BE2C (cell line): ENCODE measurements around the gene NOXA1.
A peak's percentile ranks its signal among the peaks of the same experiment; 100 is the strongest.
"Not testable (repeated sequence)": the region's sequence is repeated elsewhere in the genome, so short reads cannot be mapped to it uniquely, and the experiment has no call there.

Source experiments
- DNase-seq: peaks from one replicate; pipeline ENCODE4 v3.0.0-alpha.2; 2020
- H3K27me3 ChIP-seq: fragments of 250-450 bp; sonication (Bioruptor Pico); 2 replicates; pipeline ENCODE4 v1.5.1; 2020; ENCODE audit warnings: mild to moderate bottlenecking
- H3K36me3 ChIP-seq: fragments of 250-450 bp; sonication (Bioruptor Pico); 2 replicates; pipeline ENCODE4 v1.5.1; 2020; ENCODE audit warnings: mild to moderate bottlenecking
- H3K4me1 ChIP-seq: fragments of 250-450 bp; sonication (Bioruptor Pico); 2 replicates; pipeline ENCODE4 v1.5.1; 2020
- H3K4me3 ChIP-seq: 2 replicates; pipeline ENCODE4 v1.5.1; 2011; ENCODE audit warnings: low read depth, low read length
- H3K9me3 ChIP-seq: fragments of 250-450 bp; sonication (Bioruptor Pico); 2 replicates; pipeline ENCODE4 v1.5.1; 2020
- CTCF ChIP-seq: IDR thresholded peaks from 2 replicates; pipeline ENCODE4 v1.5.1; 2012; ENCODE audit warnings: mild to moderate bottlenecking, low read depth, low read length

Gene NOXA1

DNA sequence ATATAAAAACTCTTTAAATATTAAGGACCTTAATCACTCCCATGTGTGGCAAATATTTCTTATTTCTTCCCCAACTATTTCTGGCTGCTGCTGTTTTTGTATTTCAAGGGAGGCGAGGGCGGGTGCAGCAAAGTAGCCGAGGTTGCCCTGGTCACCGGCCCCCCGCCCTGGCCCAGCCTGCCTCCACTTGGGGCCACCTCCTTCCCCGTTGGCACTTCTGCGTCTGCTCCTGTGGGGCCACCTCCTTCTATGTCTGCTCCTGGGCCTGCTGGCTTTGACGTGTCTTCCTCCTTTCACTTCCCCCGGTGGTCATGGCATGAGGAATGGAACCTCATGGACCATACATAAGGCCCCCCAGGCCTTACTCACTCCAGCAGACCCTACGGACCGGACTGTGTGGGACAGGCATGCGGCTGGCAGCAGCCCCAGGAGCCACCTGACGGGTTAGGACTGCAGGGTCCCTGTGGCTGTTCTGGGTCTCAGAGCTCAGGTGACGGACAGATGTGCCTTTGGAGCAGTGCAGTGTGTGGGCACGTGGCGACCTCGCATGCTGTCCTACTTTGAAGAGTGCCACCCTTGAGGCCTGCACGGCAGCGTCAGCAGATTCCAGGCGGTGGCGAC is 23.8 kb downstream of the NOXA1 start:
- Histone ChIP-seq H3K36me3 (peaks cover 17% of the 10 kb centered on the region), H3K4me3 (no peak overlapping the region), H3K9me3 (no peaks in the 10 kb centered on the region), H3K27me3 (peaks cover 4% of the 10 kb centered on the region; the same call in 1 of the 2 replicates), H3K4me1 (peaks cover 6% of the 10 kb centered on the region)
- no peak for TF ChIP-seq CTCF
- DNase-seq = no peak

GRCh38 chr9:137447722-137448601 is 24.8 kb downstream of the NOXA1 start:
- Histone ChIP-seq H3K9me3 (no peaks in the 10 kb centered on the region), H3K27me3 (peaks cover 4% of the 10 kb centered on the region; the same call in 1 of the 2 replicates), H3K36me3 (peaks cover 24% of the 10 kb centered on the region), H3K4me1 (peaks cover 6% of the 10 kb centered on the region), H3K4me3 (no peak overlapping the region)
- DNase-seq = no peak
- no peak for TF ChIP-seq CTCF

GRCh38 chr9:137448602-137448962 is 25.4 kb downstream of the NOXA1 start:
- peak; percentile 12 for DNase-seq
- no peak for TF ChIP-seq CTCF
- Histone ChIP-seq H3K9me3 (no peaks in the 10 kb centered on the region), H3K4me3 (no peak overlapping the region), H3K27me3 (peaks cover 4% of the 10 kb centered on the region; the same call in 1 of the 2 replicates), H3K36me3 (peaks cover 30% of the 10 kb centered on the region), H3K4me1 (peaks cover 6% of the 10 kb centered on the region)

- H3K27me3 ChIP-seq = peaks cover 4% of the 10 kb centered on the region; the same call in 1 of the 2 replicates
- H3K9me3 ChIP-seq = no peaks in the 10 kb centered on the region
- DNase-seq = peak; percentile 14
- no peak for TF ChIP-seq CTCF
- no peak overlapping the region for H3K4me3 ChIP-seq
- H3K4me1 ChIP-seq = peaks cover 8% of the 10 kb centered on the region
- peaks cover 31% of the 10 kb centered on the region for H3K36me3 ChIP-seq
Measured at GRCh38 chr9:137449081-137449844, 26.1 kb downstream of the NOXA1 start.

GRCh38 chr9:137449931-137450538 is 26.8 kb downstream of the NOXA1 start:
- peaks cover 15% of the 10 kb centered on the region for H3K4me1 ChIP-seq
- H3K9me3 ChIP-seq = no peaks in the 10 kb centered on the region
- H3K36me3 ChIP-seq = peaks cover 33% of the 10 kb centered on the region
- H3K4me3 ChIP-seq = no peak overlapping the region
- peaks cover 4% of the 10 kb centered on the region; the same call in 1 of the 2 replicates for H3K27me3 ChIP-seq
- no peak for TF ChIP-seq CTCF
- peak; percentile 18 for DNase-seq

DNA sequence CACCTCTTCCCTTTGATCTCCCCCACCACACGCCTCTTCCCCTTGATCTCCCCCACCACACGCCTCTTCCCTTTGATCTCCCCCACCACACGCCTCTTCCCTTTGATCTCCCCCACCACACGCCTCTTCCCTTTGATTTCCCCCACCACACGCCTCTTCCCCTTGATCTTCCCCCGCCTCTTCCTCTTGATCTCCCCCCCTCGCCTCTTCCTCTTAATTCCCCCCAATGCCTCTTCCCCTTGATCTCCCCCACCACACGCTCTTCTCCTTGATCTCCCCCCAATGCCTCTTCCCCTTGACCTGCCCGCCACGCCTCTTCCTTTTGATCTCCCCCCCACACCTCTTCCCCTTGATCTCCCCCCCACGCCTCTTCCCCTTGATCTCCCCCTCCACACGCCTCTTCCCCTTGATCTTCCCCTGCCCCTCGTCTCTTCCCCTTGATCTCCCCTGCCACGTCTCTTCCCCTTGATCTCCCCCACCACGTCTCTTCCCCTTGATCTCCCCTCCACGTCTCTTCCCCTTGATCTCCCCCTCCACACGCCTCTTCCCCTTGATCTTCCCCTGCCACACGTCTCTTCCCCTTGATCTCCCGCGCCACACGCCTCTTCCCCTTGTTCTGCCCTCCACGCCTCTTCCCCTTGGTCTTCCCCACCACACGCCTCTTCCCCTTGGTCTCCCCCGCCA is 27.5 kb downstream of the NOXA1 start:
- not testable (repeated sequence) for H3K4me3 ChIP-seq, DNase-seq, H3K9me3 ChIP-seq, H3K27me3 ChIP-seq
- Histone ChIP-seq H3K36me3 (peaks cover 39% of the 10 kb centered on the region), H3K4me1 (peaks cover 16% of the 10 kb centered on the region)

DNA sequence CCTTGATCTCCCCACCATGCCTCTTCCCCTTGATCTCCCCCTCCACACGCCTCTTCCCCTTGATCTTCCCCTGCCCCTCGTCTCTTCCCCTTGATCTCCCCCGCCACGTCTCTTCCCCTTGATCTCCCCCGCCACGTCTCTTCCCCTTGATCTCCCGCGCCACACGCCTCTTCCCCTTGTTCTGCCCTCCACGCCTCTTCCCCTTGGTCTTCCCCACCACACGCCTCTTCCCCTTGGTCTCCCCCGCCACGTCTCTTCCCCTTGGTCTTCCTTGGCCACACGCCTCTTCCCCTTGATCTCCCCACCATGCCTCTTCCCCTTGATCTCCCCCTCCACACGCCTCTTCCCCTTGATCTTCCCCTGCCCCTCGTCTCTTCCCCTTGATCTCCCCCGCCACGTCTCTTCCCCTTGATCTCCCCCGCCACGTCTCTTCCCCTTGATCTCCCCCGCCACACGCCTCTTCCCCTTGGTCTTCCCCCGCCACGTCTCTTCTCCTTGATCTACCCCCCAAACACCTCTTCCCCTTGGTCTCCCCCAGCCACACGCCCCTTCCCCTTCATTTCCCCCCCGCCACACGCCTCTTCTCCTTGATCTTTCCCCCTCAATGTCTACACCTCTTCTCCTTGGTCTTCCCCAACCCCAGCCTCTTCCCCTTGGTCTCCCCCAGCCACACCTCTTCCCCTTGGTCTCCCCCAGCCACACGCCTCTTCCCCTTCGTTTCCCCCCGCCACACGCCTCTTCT is 28.2 kb downstream of the NOXA1 start:
- H3K9me3 ChIP-seq, H3K27me3 ChIP-seq, DNase-seq, H3K4me3 ChIP-seq: not testable (repeated sequence)
- Histone ChIP-seq H3K4me1 (peaks cover 22% of the 10 kb centered on the region), H3K36me3 (peaks cover 46% of the 10 kb centered on the region)
